Skin of body (tissue), 2 donors: ENCODE data around the gene UROC1. TPM values are rescaled to one million over a fixed set of nuclear protein-coding genes. Genes with fewer than 3 reads are reported as not detected.

Experiments used
- DNase-seq: peaks from one replicate; lab custom pipeline; 2025; lab: John Stamatoyannopoulos, UW
- total RNA-seq: library from RNA; depleted of rRNA; stranded (reverse); fragments of >200 nt; gene quantifications from one replicate; pipeline ENCODE4 v1.2.3, GENCODE V29; 2014

Gene UROC1
- total RNA-seq, 1 donor from 2014 or later, result not detected

GRCh38 chr3:126442856-126443242 lies 74.7 kb downstream of the UROC1 start:
- DNase-seq, result no peak

- peak; percentile 53 for DNase-seq
These were observed 75.3 kb downstream of the UROC1 start for GRCh38 chr3:126442094-126442855.

GRCh38 chr3:126441256-126441880 lies 76.2 kb downstream of the UROC1 start:
- no peak for DNase-seq

- DNase-seq, result no peak
These were observed 76.9 kb downstream of the UROC1 start for GRCh38 chr3:126440709-126440995.

- no peak for DNase-seq
These were observed 77.4 kb downstream of the UROC1 start for GRCh38 chr3:126439968-126440708.

GRCh38 chr3:126439346-126439967 lies 78.1 kb downstream of the UROC1 start:
- no peak for DNase-seq

GRCh38 chr3:126438746-126439145 lies 78.8 kb downstream of the UROC1 start:
- no peak for DNase-seq

- DNase-seq, result no peak
These were observed 79.4 kb downstream of the UROC1 start for GRCh38 chr3:126438186-126438585.

GRCh38 chr3:126436826-126437717 lies 80.5 kb downstream of the UROC1 start:
- no peak for DNase-seq

- no peak for DNase-seq
These were observed 81.9 kb downstream of the UROC1 start for GRCh38 chr3:126435456-126436315.

- no peak for DNase-seq
These were observed 82.6 kb downstream of the UROC1 start for GRCh38 chr3:126434931-126435411.

GRCh38 chr3:126434264-126434590 lies 83.3 kb downstream of the UROC1 start:
- DNase-seq, result no peak

GRCh38 chr3:126433496-126434263 lies 83.9 kb downstream of the UROC1 start:
- DNase-seq, result no peak

- no peak for DNase-seq
These were observed 84.5 kb downstream of the UROC1 start for GRCh38 chr3:126433105-126433430.

GRCh38 chr3:126432361-126433104 lies 85.0 kb downstream of the UROC1 start:
- no peak for DNase-seq
